GM18951 (cell line): Measurements from ENCODE around the gene RAP1A.

ENCODE experiments used
- POLR2A ChIP-seq: IDR thresholded peaks from 4 replicates; pipeline ENCODE4 v1.6.1; 2011; ENCODE audit warnings: mild to moderate bottlenecking; ENCODE audit not compliant: insufficient read length, insufficient read depth; ENCODE audit errors: extremely low read depth
- in situ Hi-C: fragments of 300-500 bp; cut with MboI; formaldehyde crosslinking; loops from one replicate; pipeline ENCODE4 v1.12.0; 2022; ENCODE audit warnings: low sequenced_read_pairs, mixed read lengths, inconsistent platforms; ENCODE audit not compliant: unreplicated experiment

Gene RAP1A

DNA sequence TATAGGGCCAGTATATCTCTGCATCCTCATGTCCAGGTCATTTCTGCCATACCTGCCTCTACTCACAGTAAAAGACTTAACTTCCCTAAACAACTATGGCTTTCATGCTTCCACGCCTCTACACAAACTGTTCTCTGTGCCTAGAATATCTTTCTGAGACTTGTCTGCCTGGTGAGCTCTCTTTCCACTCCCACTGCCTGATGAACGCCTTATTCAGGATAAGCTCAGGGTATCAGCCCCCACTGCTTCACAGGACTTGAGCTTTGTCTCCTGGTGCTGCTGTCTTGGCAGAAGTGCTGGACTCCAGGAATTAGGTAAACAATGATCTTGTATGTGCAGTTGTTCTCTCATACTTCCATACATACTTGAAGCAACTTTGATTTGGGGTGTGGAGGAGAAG is 131.3 kb downstream of the RAP1A start:
- TF ChIP-seq POLR2A = no peak
- in situ Hi-C loops = loop anchor here (10.0 to 25.0 kb wide), 2 partner anchors 276 to 514 kb away; partner anchors contain the start of genes C1orf162 and CHI3L2

GRCh38 chr1:111751906-111752575 is 132.5 kb downstream of the RAP1A start:
- in situ Hi-C loops = loop anchor here (10.0 to 25.0 kb wide), 2 partner anchors 277 to 515 kb away; partner anchors contain the start of genes C1orf162 and CHI3L2
- TF ChIP-seq POLR2A = no peak

DNA sequence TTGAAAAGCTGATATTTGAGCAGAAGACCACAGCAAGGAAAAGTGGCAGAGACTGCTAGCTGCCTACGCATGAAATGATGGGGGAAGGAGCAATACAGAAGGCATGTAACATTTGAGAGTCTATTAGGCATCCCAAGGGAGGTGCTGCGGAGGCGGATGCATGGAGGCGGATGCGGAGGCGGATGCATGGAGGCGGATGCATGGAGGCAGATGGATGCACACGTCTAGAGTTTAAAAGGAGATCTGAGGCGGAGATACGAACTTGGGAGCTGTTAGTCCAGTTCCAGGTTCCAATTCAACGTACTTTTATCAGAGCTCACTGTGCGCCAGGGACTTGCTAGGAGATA is 135.4 kb downstream of the RAP1A start:
- in situ Hi-C loops = loop anchor here (10.0 to 25.0 kb wide), 2 partner anchors 280 to 518 kb away; partner anchors contain the start of genes C1orf162 and CHI3L2

GRCh38 chr1:111755331-111756123 is 135.9 kb downstream of the RAP1A start, which contains the start of gene DDX20:
Gene DDX20, plus strand, starts transcription at chr1:111755901. Its CDS starts 24 bp downstream, at chr1:111755925.
- peak; percentile 83 for TF ChIP-seq POLR2A
- in situ Hi-C loops = loop anchor here (10.0 to 25.0 kb wide), 2 partner anchors 281 to 518 kb away; partner anchors contain the start of genes C1orf162 and CHI3L2

More for the DNA sequence above, 135.4 kb downstream of the RAP1A start:
- no peak for TF ChIP-seq POLR2A

DNA sequence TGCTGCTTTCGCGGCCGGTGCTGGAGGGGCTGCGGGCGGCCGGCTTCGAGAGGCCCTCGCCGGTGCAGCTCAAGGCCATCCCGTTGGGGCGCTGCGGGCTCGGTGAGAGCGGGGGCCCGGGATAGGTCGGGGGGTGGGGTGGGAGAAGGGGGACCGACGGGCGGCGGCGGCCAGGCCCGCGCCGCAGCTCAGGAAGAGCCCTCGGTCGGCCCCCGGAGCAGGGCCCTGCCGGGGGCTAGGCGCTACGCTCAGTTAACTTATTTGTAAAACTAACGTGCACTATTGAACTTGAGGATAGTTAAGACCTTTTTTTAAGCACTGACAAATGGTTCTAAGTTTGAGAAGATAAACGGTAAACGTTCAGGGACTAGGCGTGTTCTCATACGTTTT is 136.5 kb downstream of the RAP1A start:
- in situ Hi-C loops = loop anchor here (10.0 to 25.0 kb wide), 2 partner anchors 281 to 519 kb away; partner anchors contain the start of genes C1orf162 and CHI3L2
- no peak for TF ChIP-seq POLR2A

DNA sequence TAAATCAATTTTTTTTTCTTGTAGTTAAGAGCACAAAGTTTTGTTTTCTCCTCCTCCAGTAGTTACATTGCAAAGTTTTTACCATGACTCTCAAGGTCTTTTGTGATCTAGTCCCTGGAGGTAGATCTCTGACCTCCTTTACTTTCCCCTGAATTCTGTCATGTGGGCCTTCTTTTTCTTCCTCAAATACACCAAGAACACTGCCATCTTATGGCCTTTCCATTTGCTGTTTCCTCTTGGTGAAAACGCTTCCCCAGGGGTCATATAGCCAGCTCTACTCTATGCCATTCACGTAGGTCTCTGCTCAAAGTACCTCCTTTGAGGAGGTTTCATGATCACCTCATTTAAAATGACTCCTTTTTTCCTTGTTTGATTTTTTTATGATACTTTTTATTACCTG is 138.8 kb downstream of the RAP1A start:
- TF ChIP-seq POLR2A = no peak
- in situ Hi-C loops = loop anchor here (10.0 to 25.0 kb wide), 2 partner anchors 284 to 521 kb away; partner anchors contain the start of genes C1orf162 and CHI3L2

GRCh38 chr1:111761717-111762116 is 142.1 kb downstream of the RAP1A start:
- TF ChIP-seq POLR2A = no peak
- in situ Hi-C loops = loop anchor here (25.0 kb wide), 1 partner anchor 524 kb away; the partner anchor contains the start of gene CHI3L2

DNA sequence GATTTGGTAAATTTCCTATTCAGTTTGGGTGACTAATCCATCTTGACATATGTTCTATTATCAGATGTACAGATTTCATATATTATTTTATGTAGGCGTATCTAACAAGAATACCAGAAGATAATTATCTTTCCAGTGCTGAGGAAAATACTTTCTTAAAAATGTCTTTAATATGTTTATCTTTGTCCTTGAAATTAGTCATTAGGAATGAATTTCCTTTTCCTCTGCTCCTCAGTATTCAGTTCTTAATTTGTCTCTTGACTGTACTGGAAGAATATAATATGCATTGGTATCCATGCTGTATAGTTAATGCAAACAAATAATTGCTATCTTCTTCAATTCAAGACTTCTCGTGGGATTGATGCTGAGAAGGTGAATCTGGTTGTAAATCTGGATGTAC is 142.7 kb downstream of the RAP1A start:
- in situ Hi-C loops = loop anchor here (25.0 kb wide), 1 partner anchor 525 kb away; the partner anchor contains the start of gene CHI3L2

More for the DNA sequence above, 142.7 kb downstream of the RAP1A start:
- no peak for TF ChIP-seq POLR2A
